ENCODE results near the gene SPN. TPM values are rescaled to one million over a fixed set of nuclear protein-coding genes. Genes with fewer than 3 reads are reported as not detected.
"Not testable (repeated sequence)": the region's sequence is repeated elsewhere in the genome, so short reads cannot be mapped to it uniquely, and the experiment has no call there.

SPN gene
- total RNA-seq, 4 donors from 2014 or later: 1.2 to 2.3 (median 2.0) TPM; not detected in 1

GRCh38 chr16:29650771-29651170 lies 12.3 kb upstream of the SPN start:
- WGBS, 2 donors (ENCODE audit: low coverage in 1 of 2): 94 to 100% methylated on average over 2 of the region's 2 CpGs
- TF ChIP-seq CTCF (IDR thresholded peaks at IDR 0.05): no peak
- H3K27ac ChIP-seq: no peak overlapping the region
- no peak for ATAC-seq
- no peak overlapping the region for H3K4me3 ChIP-seq
- no peaks in the 10 kb centered on the region for H3K36me3 ChIP-seq
- H3K4me1 ChIP-seq: no peaks in the 10 kb centered on the region
- no peaks in the 10 kb centered on the region for H3K9me3 ChIP-seq
- peaks cover 9% of the 10 kb centered on the region for H3K27me3 ChIP-seq

DNA sequence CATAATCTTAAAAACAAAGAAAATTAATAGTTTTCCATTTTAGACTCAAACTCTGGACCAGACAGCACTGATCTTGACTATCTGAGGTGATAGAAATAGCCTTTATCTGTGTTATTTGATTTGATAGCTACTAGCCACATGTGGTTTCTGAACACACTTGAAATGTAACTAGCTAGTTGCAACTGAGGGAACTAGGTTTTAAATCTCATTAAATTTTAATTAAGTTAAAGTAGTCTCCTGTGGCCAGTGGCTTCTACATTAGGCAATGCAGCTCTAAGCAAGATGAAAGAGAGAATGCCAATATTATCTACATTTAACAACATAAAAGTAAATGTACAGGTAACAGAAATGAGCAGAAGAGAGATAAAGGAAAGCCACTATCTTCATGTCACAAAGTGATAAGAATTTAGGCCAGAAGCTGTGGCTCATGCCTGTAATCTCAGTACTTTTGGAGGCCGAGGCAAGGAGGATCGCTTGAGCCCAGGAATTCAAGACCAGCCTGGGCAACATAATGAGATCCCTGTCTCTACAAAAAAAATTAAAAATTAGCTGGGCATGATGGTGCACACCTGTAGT lies 11.2 kb upstream of the SPN start:
- H3K4me1 ChIP-seq: no peaks in the 10 kb centered on the region
- H3K4me3 ChIP-seq: no peak overlapping the region
- peaks cover 9% of the 10 kb centered on the region for H3K27me3 ChIP-seq
- H3K9me3 ChIP-seq: no peaks in the 10 kb centered on the region
- no peak overlapping the region for H3K27ac ChIP-seq
- no peak for ATAC-seq
- 58% methylated on average over 2 of the region's 2 CpGs; no CpG with 5 or more reads in 1 of the 2 donors for WGBS, 2 donors (ENCODE audit: low coverage in 1 of 2)
- H3K36me3 ChIP-seq: no peaks in the 10 kb centered on the region
- no peak for TF ChIP-seq POLR2A (IDR thresholded peaks at IDR 0.05)
- TF ChIP-seq POLR2AphosphoS5 (IDR thresholded peaks at IDR 0.05): no peak
- no peak for TF ChIP-seq CTCF (IDR thresholded peaks at IDR 0.05)
- no peak for TF ChIP-seq EP300 (IDR thresholded peaks at IDR 0.05)

GRCh38 chr16:29653471-29653870 lies 9.6 kb upstream of the SPN start:
- Histone ChIP-seq H3K27me3 (peaks cover 9% of the 10 kb centered on the region), H3K9me3 (no peaks in the 10 kb centered on the region), H3K4me1 (no peaks in the 10 kb centered on the region), H3K27ac (no peak overlapping the region), H3K4me3 (no peak overlapping the region), H3K36me3 (no peaks in the 10 kb centered on the region)
- ATAC-seq: no peak
- no peak for TF ChIP-seq EP300 (IDR thresholded peaks at IDR 0.05)
- TF ChIP-seq POLR2A (IDR thresholded peaks at IDR 0.05): no peak
- TF ChIP-seq CTCF (IDR thresholded peaks at IDR 0.05): no peak
- no peak for TF ChIP-seq POLR2AphosphoS5 (IDR thresholded peaks at IDR 0.05)
- WGBS, 2 donors (ENCODE audit: low coverage in 1 of 2): 55 to 56% methylated on average over 5 to 6 of the region's 12 CpGs

GRCh38 chr16:29653890-29654289 lies 9.2 kb upstream of the SPN start:
- H3K27me3 ChIP-seq, H3K4me1 ChIP-seq, H3K4me3 ChIP-seq, ATAC-seq, H3K27ac ChIP-seq, H3K36me3 ChIP-seq, H3K9me3 ChIP-seq: not testable (repeated sequence)
- 91 to 94% methylated on average over 2 to 7 of the region's 7 CpGs for WGBS, 2 donors (ENCODE audit: low coverage in 1 of 2)

DNA sequence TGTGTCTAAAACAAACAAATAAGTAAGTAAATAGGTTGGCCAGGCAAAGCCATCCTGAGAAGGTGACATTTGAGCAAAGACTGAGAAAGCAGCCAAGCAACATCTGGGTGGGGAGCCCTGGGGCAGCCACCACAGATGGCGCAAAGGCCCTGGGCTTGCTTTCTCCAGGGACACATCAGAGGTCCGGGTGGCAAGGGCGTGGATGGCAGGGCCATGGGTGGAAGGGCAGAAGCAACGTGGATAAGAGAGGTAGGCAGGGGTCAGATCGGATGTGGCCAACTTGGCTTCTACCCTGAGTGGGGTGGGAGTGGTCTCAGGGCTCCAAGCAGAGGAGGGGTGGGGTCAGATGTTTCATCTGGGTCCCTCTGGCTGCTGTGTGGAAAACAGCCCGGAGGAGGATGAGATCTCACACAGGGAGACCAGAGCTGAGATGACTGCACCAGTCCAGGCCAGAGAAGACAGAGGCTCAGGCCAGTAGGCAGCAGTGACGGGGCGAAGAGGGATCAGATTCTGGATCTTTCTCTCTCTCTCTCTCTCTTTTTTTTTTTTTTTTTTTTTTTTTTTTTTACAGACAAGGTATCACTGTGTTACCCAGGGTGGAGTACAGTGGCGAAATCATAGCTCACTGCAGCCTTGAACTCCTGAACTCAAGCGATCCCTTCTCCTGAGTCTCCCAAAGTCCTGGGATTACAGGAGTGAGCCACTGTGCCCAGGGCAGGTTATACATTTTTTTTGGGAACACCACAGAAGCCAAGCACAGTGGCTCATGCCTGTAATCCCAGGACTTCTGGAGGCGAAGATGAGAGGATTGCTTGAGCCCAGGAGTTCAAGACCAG lies 6.1 kb upstream of the SPN start:
- Histone ChIP-seq H3K36me3 (no peaks in the 10 kb centered on the region), H3K27ac (no peak overlapping the region), H3K27me3 (no peaks in the 10 kb centered on the region), H3K4me3 (no peak overlapping the region), H3K4me1 (no peaks in the 10 kb centered on the region), H3K9me3 (no peaks in the 10 kb centered on the region)
- TF ChIP-seq POLR2AphosphoS5 (IDR thresholded peaks at IDR 0.05) (no peak), POLR2A (IDR thresholded peaks at IDR 0.05) (no peak), EP300 (IDR thresholded peaks at IDR 0.05) (no peak), CTCF (IDR thresholded peaks at IDR 0.05) (no peak)
- no peak for ATAC-seq
- WGBS, 2 donors (ENCODE audit: low coverage in 1 of 2): 73 to 92% methylated on average over 6 of the region's 11 CpGs
